PC-3 (cell line): ENCODE results near the gene SYT14. TPM values are rescaled to one million over a fixed set of nuclear protein-coding genes. Genes with fewer than 3 reads are reported as not detected.

Experiments
- ATAC-seq: fragments of 200-7000 bp; cut with Tn5 transposase; 2 replicates; pipeline ENCODE4 v1.9.1; 2020; ENCODE audit warnings: mild to moderate bottlenecking, moderate library complexity
- BruUV-seq: library from RNA; stranded (reverse); fragments of 400-500 nt; replicated peaks from 2 replicates; lab custom pipeline; 2021; lab: Mats Ljungman, UMichigan
- CTCF ChIA-PET: fragments of 300-600 bp; sonication (Branson Sonifier 250); formaldehyde crosslinking; loops from one replicate; lab custom pipeline; 2022; ENCODE audit warnings: antibody characterized with exemption; lab: Charles Lee
- POLR2A ChIA-PET: fragments of 300-600 bp; sonication (Branson Sonifier 250); formaldehyde crosslinking; loops from one replicate; lab custom pipeline; 2022; ENCODE audit warnings: antibody characterized with exemption; ENCODE audit not compliant: unreplicated experiment; lab: Charles Lee
- DNase-seq: peaks from one replicate; pipeline ENCODE4 v3.0.0-alpha.2; 2015
- H2AFZ ChIP-seq: fragments of 300-600 bp; sonication (generic); 2 replicates; pipeline ENCODE4 v1.6.0; 2016; ENCODE audit warnings: antibody characterized with exemption, low read length
- H3F3A ChIP-seq: fragments of 300-600 bp; sonication (generic); one replicate; pipeline ENCODE4 v1.6.0; 2017; ENCODE audit warnings: antibody characterized with exemption, low read length, control low read depth, mild to moderate bottlenecking; ENCODE audit not compliant: unreplicated experiment
- H3K27ac ChIP-seq: fragments of 300-600 bp; sonication (generic); 2 replicates; pipeline ENCODE4 v1.5.1; 2016; ENCODE audit warnings: mild to moderate bottlenecking, low read length
- H3K27me3 ChIP-seq: fragments of 300-600 bp; sonication (generic); 2 replicates; pipeline ENCODE4 v1.6.1; 2016; ENCODE audit warnings: low read length, mixed read lengths
- H3K36me3 ChIP-seq: fragments of 300-600 bp; sonication (generic); 2 replicates; pipeline ENCODE4 v1.6.1; 2016; ENCODE audit warnings: low read depth, mixed run types, low read length, mixed read lengths
- H3K4me1 ChIP-seq: fragments of 300-600 bp; sonication (generic); 2 replicates; pipeline ENCODE4 v1.5.1; 2016; ENCODE audit warnings: low read length; ENCODE audit not compliant: insufficient read depth
- H3K4me2 ChIP-seq: fragments of 300-600 bp; sonication (generic); 2 replicates; pipeline ENCODE4 v1.6.0; 2016; ENCODE audit warnings: low read length
- H3K4me3 ChIP-seq: fragments of 300-600 bp; sonication (generic); 2 replicates; pipeline ENCODE4 v1.5.1; 2016; ENCODE audit warnings: mild to moderate bottlenecking, low read length, mixed read lengths
- H3K79me2 ChIP-seq: fragments of 300-600 bp; sonication (generic); 2 replicates; pipeline ENCODE4 v1.6.1; 2017; ENCODE audit warnings: low read length, mixed read lengths
- H3K9ac ChIP-seq: fragments of 300-600 bp; sonication (generic); 2 replicates; pipeline ENCODE4 v1.6.0; 2016; ENCODE audit warnings: mild to moderate bottlenecking, low read length
- H3K9me2 ChIP-seq: fragments of 300-600 bp; sonication (generic); replicated peaks from 2 replicates; pipeline ENCODE4 v1.6.1; 2016; ENCODE audit warnings: mixed run types, low read length, mixed read lengths
- H3K9me3 ChIP-seq: fragments of 300-600 bp; sonication (generic); 2 replicates; pipeline ENCODE4 v1.6.1; 2016; ENCODE audit warnings: low read length, mixed read lengths
- H4K20me1 ChIP-seq: fragments of 300-600 bp; sonication (generic); 2 replicates; pipeline ENCODE4 v1.6.1; 2016; ENCODE audit warnings: low read length, mixed read lengths
- CTCF ChIP-seq: fragments of 300-600 bp; sonication (generic); conservative IDR thresholded peaks from 2 replicates; pipeline ENCODE4 v1.5.1; 2017; ENCODE audit warnings: antibody characterized with exemption, low read depth, mild to moderate bottlenecking, low read length
- EZH2 ChIP-seq: fragments of 300-600 bp; sonication (generic); IDR thresholded peaks from one replicate; pipeline ENCODE4 v1.6.1; 2017; ENCODE audit warnings: antibody characterized with exemption, mild to moderate bottlenecking, low read length; ENCODE audit not compliant: unreplicated experiment
- EZH2phosphoT487 ChIP-seq: fragments of 300-600 bp; sonication (generic); IDR thresholded peaks from 2 replicates; pipeline ENCODE4 v1.6.1; 2018; ENCODE audit warnings: mild to moderate bottlenecking, antibody characterized with exemption, low read length, borderline replicate concordance
- intact Hi-C: fragments of 100-400 bp; cut with micrococcal nuclease; formaldehyde crosslinking; loops from 2 replicates; pipeline ENCODE4 v1.9.0; 2023
- total RNA-seq: library from RNA; depleted of rRNA; stranded (reverse); fragments of >200 nt; gene quantifications from 2 replicates; pipeline ENCODE4 v1.2.3, GENCODE V29; 2014

Gene SYT14
- total RNA-seq, 1 experiment from 2014 or later: 5.2 TPM

- H3K9ac ChIP-seq: peak overlapping the region; percentile 36
- peak overlapping the region; percentile 75 for H3K27ac ChIP-seq
- H3K9me2 ChIP-seq: no peaks in the 10 kb centered on the region
- no peaks in the 10 kb centered on the region for H3F3A ChIP-seq
- TSS peak; percentile 39 for BruUV-seq
- H3K79me2 ChIP-seq: no peaks in the 10 kb centered on the region
- ChIA-PET POLR2A (interaction anchor here (0.6 kb wide), 3 partner anchors 17 to 1655 kb away, joined by 3 read pairs; no protein-coding TSS in a partner anchor), CTCF (no interaction called here)
- H3K27me3 ChIP-seq: no peaks in the 10 kb centered on the region
- H2AFZ ChIP-seq: 0 out of 2 replicates have a peak overlapping the region, but pooled peaks have one; percentile 4
- H3K4me2 ChIP-seq: peak overlapping the region; percentile 33
- H3K9me3 ChIP-seq: no peaks in the 10 kb centered on the region
- DNase-seq: peak; percentile 53
- H4K20me1 ChIP-seq: no peaks in the 10 kb centered on the region
- intact Hi-C loops: no loop called here
- H3K4me1 ChIP-seq: peaks cover 35% of the 10 kb centered on the region
- no peaks in the 10 kb centered on the region for H3K36me3 ChIP-seq
- ATAC-seq: peak; percentile 55
- TF ChIP-seq EZH2 (no peak), CTCF (no peak), EZH2phosphoT487 (no peak)
- H3K4me3 ChIP-seq: no peak overlapping the region
These were observed 47.2 kb upstream of the SYT14 start for GRCh38 chr1:209890641-209891330.

GRCh38 chr1:209893751-209894150 is 44.3 kb upstream of the SYT14 start:
- Histone ChIP-seq H3K4me1 (peaks cover 50% of the 10 kb centered on the region), H3K9me3 (no peaks in the 10 kb centered on the region), H3K27ac (no peak overlapping the region), H4K20me1 (no peaks in the 10 kb centered on the region), H3K79me2 (no peaks in the 10 kb centered on the region), H3K4me2 (no peak overlapping the region), H2AFZ (no peak overlapping the region), H3K4me3 (no peak overlapping the region), H3K9ac (no peak overlapping the region), H3K36me3 (no peaks in the 10 kb centered on the region), H3F3A (peaks cover 7% of the 10 kb centered on the region), H3K9me2 (no peaks in the 10 kb centered on the region), H3K27me3 (no peaks in the 10 kb centered on the region)
- POLR2A ChIA-PET: no interaction called here
- CTCF ChIA-PET: no interaction called here
- BruUV-seq: no TSS peak
- intact Hi-C loops: no loop called here
- DNase-seq (peak; percentile 1), ATAC-seq (no peak)
- TF ChIP-seq CTCF (no peak), EZH2 (no peak), EZH2phosphoT487 (no peak)

GRCh38 chr1:209895709-209896108 is 42.3 kb upstream of the SYT14 start:
- DNase-seq (peak; percentile 96), ATAC-seq (peak; percentile 70)
- H3K4me3 ChIP-seq: peak overlapping the region; percentile 25; the same call in 1 of the 2 replicates
- TF ChIP-seq EZH2phosphoT487: no peak
- TF ChIP-seq EZH2: no peak
- H3K36me3 ChIP-seq: no peaks in the 10 kb centered on the region
- intact Hi-C loops: no loop called here
- no peaks in the 10 kb centered on the region for H3K79me2 ChIP-seq
- peaks cover 7% of the 10 kb centered on the region for H3F3A ChIP-seq
- no peak overlapping the region for H2AFZ ChIP-seq
- no peaks in the 10 kb centered on the region for H3K9me2 ChIP-seq
- ChIA-PET POLR2A (interaction anchor here (0.6 to 0.7 kb wide), 2 partner anchors 20 to 35 kb away, joined by 3 to 7 read pairs; no protein-coding TSS in a partner anchor), CTCF (interaction anchor here (0.6 to 1.4 kb wide), 3 partner anchors 16 to 93 kb away, joined by 3 to 7 read pairs (median 3); no protein-coding TSS in a partner anchor)
- H3K9me3 ChIP-seq: no peaks in the 10 kb centered on the region
- no peaks in the 10 kb centered on the region for H4K20me1 ChIP-seq
- H3K27me3 ChIP-seq: no peaks in the 10 kb centered on the region
- H3K4me2 ChIP-seq: peak overlapping the region; percentile 68
- peak overlapping the region; percentile 89 for H3K9ac ChIP-seq
- H3K4me1 ChIP-seq: peaks cover 54% of the 10 kb centered on the region
- BruUV-seq: no TSS peak
- peak overlapping the region; percentile 97 for H3K27ac ChIP-seq
